Osteocyte (in vitro differentiated cells): ENCODE measurements around the gene RAD1. TPM values are rescaled to one million over a fixed set of nuclear protein-coding genes. Genes with fewer than 3 reads are reported as not detected.
A peak's percentile ranks its signal among the peaks of the same experiment; 100 is the strongest.

Experiments
- DNase-seq: peaks from one replicate; pipeline ENCODE4 v3.0.0; 2021; ENCODE audit warnings: mixed read lengths; ENCODE audit not compliant: unreplicated experiment; ENCODE audit errors: extremely low spot score
- H3K27ac Mint-ChIP-seq: one replicate; pipeline ENCODE4 v1.8.0; 2021; ENCODE audit warnings: mild to moderate bottlenecking, mixed read lengths; ENCODE audit not compliant: unreplicated experiment
- H3K27me3 Mint-ChIP-seq: one replicate; pipeline ENCODE4 v1.8.0; 2021; ENCODE audit warnings: mixed read lengths; ENCODE audit not compliant: unreplicated experiment
- H3K36me3 Mint-ChIP-seq: one replicate; pipeline ENCODE4 v1.8.0; 2021; ENCODE audit warnings: mixed read lengths; ENCODE audit not compliant: unreplicated experiment
- H3K4me1 Mint-ChIP-seq: one replicate; pipeline ENCODE4 v1.8.0; 2021; ENCODE audit warnings: mixed read lengths; ENCODE audit not compliant: unreplicated experiment
- H3K4me3 Mint-ChIP-seq: one replicate; pipeline ENCODE4 v1.8.0; 2021; ENCODE audit warnings: mild to moderate bottlenecking, moderate library complexity, mixed read lengths; ENCODE audit not compliant: unreplicated experiment
- H3K9me3 Mint-ChIP-seq: one replicate; pipeline ENCODE4 v1.8.0; 2021; ENCODE audit warnings: mixed read lengths; ENCODE audit not compliant: unreplicated experiment
- CTCF ChIP-seq: fragments of 200-600 bp; sonication (generic); IDR thresholded peaks from 2 replicates; pipeline ENCODE4 v1.5.0; 2021; ENCODE audit warnings: antibody characterized with exemption, mild to moderate bottlenecking, moderate library complexity
- total RNA-seq: library from RNA; stranded (reverse); gene quantifications from 2 replicates; pipeline ENCODE4 v1.2.1, GENCODE V29; 2021

Gene RAD1
- total RNA-seq, 1 donor from 2014 or later = 19.5 TPM

GRCh38 chr5:34905564-34905963 lies 9.7 kb downstream of the RAD1 start:
- Mint-ChIP-seq H3K27ac (no peak overlapping the region), H3K36me3 (peaks cover 17% of the 10 kb centered on the region), H3K4me3 (no peak overlapping the region), H3K27me3 (no peaks in the 10 kb centered on the region), H3K4me1 (no peaks in the 10 kb centered on the region), H3K9me3 (no peaks in the 10 kb centered on the region)
- peak; percentile 70 for TF ChIP-seq CTCF
- no peak for DNase-seq

GRCh38 chr5:34903260-34903659 lies 12.0 kb downstream of the RAD1 start:
- Mint-ChIP-seq H3K36me3 (peaks cover 4% of the 10 kb centered on the region), H3K27me3 (no peaks in the 10 kb centered on the region), H3K27ac (no peak overlapping the region), H3K9me3 (no peaks in the 10 kb centered on the region), H3K4me1 (no peaks in the 10 kb centered on the region), H3K4me3 (no peak overlapping the region)
- no peak for TF ChIP-seq CTCF
- DNase-seq = no peak

GRCh38 chr5:34900652-34901051 lies 14.7 kb downstream of the RAD1 start:
- H3K27ac Mint-ChIP-seq = no peak overlapping the region

GRCh38 chr5:34899066-34899465 lies 16.2 kb downstream of the RAD1 start:
- TF ChIP-seq CTCF = no peak
- no peak for DNase-seq
- H3K27ac Mint-ChIP-seq = no peak overlapping the region
- no peaks in the 10 kb centered on the region for H3K27me3 Mint-ChIP-seq
- H3K4me3 Mint-ChIP-seq = no peak overlapping the region
- H3K36me3 Mint-ChIP-seq = peaks cover 4% of the 10 kb centered on the region
- peaks cover 9% of the 10 kb centered on the region for H3K4me1 Mint-ChIP-seq
- no peaks in the 10 kb centered on the region for H3K9me3 Mint-ChIP-seq

More at GRCh38 chr5:34900652-34901051, 14.7 kb downstream of the RAD1 start:
- DNase-seq = no peak
- Mint-ChIP-seq H3K9me3 (no peaks in the 10 kb centered on the region), H3K4me1 (peaks cover 9% of the 10 kb centered on the region), H3K4me3 (no peak overlapping the region), H3K27me3 (no peaks in the 10 kb centered on the region), H3K36me3 (peaks cover 4% of the 10 kb centered on the region)
- no peak for TF ChIP-seq CTCF

- Mint-ChIP-seq H3K4me3 (no peak overlapping the region), H3K27ac (no peak overlapping the region), H3K9me3 (no peaks in the 10 kb centered on the region), H3K4me1 (peaks cover 9% of the 10 kb centered on the region), H3K27me3 (no peaks in the 10 kb centered on the region), H3K36me3 (peaks cover 2% of the 10 kb centered on the region)
- peak; percentile 93 for TF ChIP-seq CTCF
- DNase-seq = peak; percentile 86
Observed at GRCh38 chr5:34898258-34898895, 16.9 kb downstream of the RAD1 start.
